Caco-2 (cell line): ENCODE data around the gene PPP2R5C. TPM values are rescaled to one million over a fixed set of nuclear protein-coding genes. Genes with fewer than 3 reads are reported as not detected.

ENCODE experiments used
- BruUV-seq: library from RNA; stranded (reverse); fragments of 400-500 nt; replicated peaks from 2 replicates; lab custom pipeline; 2021; lab: Mats Ljungman, UMichigan
- CTCF ChIA-PET: fragments of 300-600 bp; sonication (Branson Sonifier 250); formaldehyde crosslinking; loops from one replicate; lab custom pipeline; 2022; ENCODE audit warnings: antibody characterized with exemption; lab: Charles Lee
- POLR2A ChIA-PET: fragments of 300-600 bp; sonication (Branson Sonifier 250); formaldehyde crosslinking; loops from one replicate; lab custom pipeline; 2022; ENCODE audit warnings: antibody characterized with exemption; lab: Charles Lee
- DNase-seq, 2 experiments: peaks; one replicate each; pipeline versions ENCODE4 v3.0.0 to v3.0.0-alpha.2; 2020 to 2022
- H3K27me3 ChIP-seq: replicated peaks from 2 replicates; pipeline ENCODE4 v1.6.0; 2011; ENCODE audit warnings: low read length; ENCODE audit not compliant: control insufficient read depth, insufficient read depth
- H3K36me3 ChIP-seq: 2 replicates; pipeline ENCODE4 v1.5.1; 2011; ENCODE audit warnings: low read length; ENCODE audit not compliant: control insufficient read depth, insufficient read depth
- H3K4me1 ChIP-seq: fragments of 250-450 bp; sonication (Bioruptor Pico); 2 replicates; pipeline ENCODE4 v1.5.1; 2020; ENCODE audit warnings: mild to moderate bottlenecking
- H3K4me3 ChIP-seq: 2 replicates; pipeline ENCODE4 v1.5.1; 2011; ENCODE audit warnings: low read depth, mild to moderate bottlenecking, control low read depth, low read length
- H3K9me3 ChIP-seq: fragments of 250-450 bp; sonication (Bioruptor Pico); 2 replicates; pipeline ENCODE4 v1.5.1; 2020; ENCODE audit warnings: mild to moderate bottlenecking, moderate library complexity
- H3K27ac Mint-ChIP-seq: one replicate; pipeline ENCODE4 v1.8.0; 2022; ENCODE audit warnings: mixed read lengths; ENCODE audit not compliant: unreplicated experiment
- H3K27me3 Mint-ChIP-seq: one replicate; pipeline ENCODE4 v1.8.0; 2022; ENCODE audit warnings: mixed read lengths; ENCODE audit not compliant: insufficient read depth, unreplicated experiment
- H3K36me3 Mint-ChIP-seq: one replicate; pipeline ENCODE4 v1.8.0; 2022; ENCODE audit warnings: mild to moderate bottlenecking, mixed read lengths; ENCODE audit not compliant: insufficient read depth, unreplicated experiment
- H3K4me1 Mint-ChIP-seq: one replicate; pipeline ENCODE4 v1.8.0; 2022; ENCODE audit warnings: low read depth, mixed read lengths; ENCODE audit not compliant: unreplicated experiment
- H3K4me3 Mint-ChIP-seq: one replicate; pipeline ENCODE4 v1.8.0; 2022; ENCODE audit warnings: mild to moderate bottlenecking, moderate library complexity, mixed read lengths; ENCODE audit not compliant: unreplicated experiment
- H3K9me3 Mint-ChIP-seq: one replicate; pipeline ENCODE4 v1.8.0; 2022; ENCODE audit warnings: mixed read lengths; ENCODE audit not compliant: unreplicated experiment
- CTCF ChIP-seq, 2 experiments: fragments of 200-600 bp in 1 of 2; IDR thresholded peaks; 1 replicate in 1 of 2; 2 replicates in 1 of 2; pipeline versions ENCODE4 v1.5.1 to v1.8.0; 2011 to 2022; ENCODE audit warnings: antibody characterized with exemption in 1 of 2, control low read depth in 1 of 2, inconsistent platforms in 1 of 2, low read depth in 1 of 2, low read length in 1 of 2, mild to moderate bottlenecking in 1 of 2, moderate library complexity in 1 of 2; ENCODE audit not compliant: insufficient read depth in 1 of 2, severe bottlenecking in 1 of 2, unreplicated experiment in 1 of 2
- intact Hi-C: fragments of 100-400 bp; cut with micrococcal nuclease; formaldehyde crosslinking; loops from one replicate; pipeline ENCODE4 v1.10.0; 2022; ENCODE audit not compliant: unreplicated experiment
- total RNA-seq: library from RNA; stranded (reverse); gene quantifications from 2 replicates; pipeline ENCODE4 v1.2.3, GENCODE V29; 2022

The PPP2R5C gene
- total RNA-seq, 1 experiment from 2014 or later, result 97.5 TPM

DNA sequence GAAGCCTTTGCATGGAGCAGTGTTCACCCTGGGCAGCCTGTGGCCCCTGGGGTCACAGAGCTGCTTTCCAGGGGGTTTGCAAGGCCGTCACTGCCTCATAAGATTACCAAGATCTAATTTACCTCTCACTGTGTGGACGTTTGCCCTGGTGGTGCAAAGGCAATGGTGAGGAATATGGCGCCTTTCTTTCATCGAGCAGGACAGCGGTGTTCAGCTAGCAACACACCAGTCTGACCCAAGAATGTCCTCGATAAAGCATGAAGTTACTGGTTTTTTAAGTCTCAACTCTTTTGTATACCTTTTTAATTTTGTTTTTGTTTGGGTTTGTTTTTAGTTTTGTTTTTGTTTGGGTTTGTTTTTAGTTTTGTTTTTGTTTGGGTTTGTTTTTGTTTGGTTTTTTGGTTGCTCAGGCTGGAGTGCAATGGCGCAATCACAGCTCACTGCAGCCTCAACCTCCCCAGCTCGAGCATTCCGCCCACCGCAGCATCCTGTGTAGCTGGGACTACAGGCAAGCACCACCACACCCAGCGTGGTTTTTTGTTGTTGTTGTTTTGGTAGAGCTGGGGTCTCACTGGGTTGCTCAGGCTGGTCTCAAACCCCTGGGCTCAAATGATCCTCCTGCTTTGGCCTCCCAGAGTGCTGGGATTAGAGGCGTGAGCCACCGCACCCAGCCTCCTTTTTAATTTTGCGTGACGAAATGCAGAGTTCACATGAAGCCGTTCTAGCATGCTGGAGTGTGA lies 57.9 kb downstream of the PPP2R5C start:
- H3K27me3 Mint-ChIP-seq, result no peaks in the 10 kb centered on the region
- Histone ChIP-seq H3K4me1 (no peaks in the 10 kb centered on the region), H3K27me3 (no peaks in the 10 kb centered on the region), H3K36me3 (no peaks in the 10 kb centered on the region; the same call in 1 of the 2 replicates), H3K9me3 (no peaks in the 10 kb centered on the region), H3K4me3 (no peak overlapping the region)
- ChIA-PET CTCF (no interaction called here), POLR2A (no interaction called here)
- H3K27ac Mint-ChIP-seq, result no peak overlapping the region
- BruUV-seq, result no TSS peak
- H3K9me3 Mint-ChIP-seq, result no peaks in the 10 kb centered on the region
- no peak overlapping the region for H3K4me3 Mint-ChIP-seq
- H3K4me1 Mint-ChIP-seq, result peaks cover under 1% of the 10 kb centered on the region
- H3K36me3 Mint-ChIP-seq, result peaks cover 13% of the 10 kb centered on the region
- DNase-seq, result no peak
- intact Hi-C loops, result no loop called here
- TF ChIP-seq CTCF (IDR thresholded peaks at IDR 0.05; ENCODE audit: insufficient read depth in 1 of 2, low read depth in 1 of 2, low read length in 1 of 2, severe bottlenecking in 1 of 2, unreplicated experiment in 1 of 2), result no peak

GRCh38 chr14:101820283-101820798 lies 58.8 kb downstream of the PPP2R5C start:
- Mint-ChIP-seq H3K4me3 (no peak overlapping the region), H3K36me3 (peaks cover 19% of the 10 kb centered on the region), H3K9me3 (no peaks in the 10 kb centered on the region), H3K27me3 (no peaks in the 10 kb centered on the region), H3K27ac (no peak overlapping the region), H3K4me1 (no peaks in the 10 kb centered on the region)
- intact Hi-C loops, result no loop called here
- Histone ChIP-seq H3K27me3 (no peaks in the 10 kb centered on the region), H3K36me3 (no peaks in the 10 kb centered on the region), H3K4me1 (no peaks in the 10 kb centered on the region), H3K4me3 (no peak overlapping the region), H3K9me3 (no peaks in the 10 kb centered on the region)
- ChIA-PET CTCF (no interaction called here), POLR2A (interaction anchor here (1.5 kb wide), 1 partner anchor 10 kb away, joined by 5 read pairs; no protein-coding TSS in a partner anchor)
- no peak for DNase-seq
- no peak for TF ChIP-seq CTCF (IDR thresholded peaks at IDR 0.05; ENCODE audit: insufficient read depth in 1 of 2, low read depth in 1 of 2, low read length in 1 of 2, severe bottlenecking in 1 of 2, unreplicated experiment in 1 of 2)
- BruUV-seq, result no TSS peak

DNA sequence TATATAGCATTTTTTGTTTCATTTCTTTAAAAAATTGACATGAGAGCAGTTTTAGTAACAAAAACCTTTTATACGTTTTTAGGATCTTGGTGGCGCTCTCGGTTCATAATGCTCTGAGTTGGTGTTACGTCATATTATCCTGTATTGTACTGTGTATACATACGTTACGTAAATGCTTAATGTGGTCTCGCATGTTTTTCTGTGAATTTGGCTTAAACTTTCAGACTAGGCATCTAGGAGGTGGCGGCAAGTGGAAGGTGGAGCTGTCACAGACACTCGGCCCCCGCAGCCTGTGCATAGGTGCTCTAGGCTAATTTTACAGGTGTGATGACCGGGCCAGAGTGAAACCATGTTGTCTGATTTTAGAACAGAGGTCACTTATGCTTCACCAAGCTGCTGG lies 60.0 kb downstream of the PPP2R5C start:
- TF ChIP-seq CTCF (IDR thresholded peaks at IDR 0.05; ENCODE audit: insufficient read depth in 1 of 2, low read depth in 1 of 2, low read length in 1 of 2, severe bottlenecking in 1 of 2, unreplicated experiment in 1 of 2), result no peak
- ChIA-PET POLR2A (interaction anchor here (1.5 kb wide), 1 partner anchor 12 kb away, joined by 5 read pairs; no protein-coding TSS in a partner anchor), CTCF (no interaction called here)
- Mint-ChIP-seq H3K4me1 (no peaks in the 10 kb centered on the region), H3K36me3 (peaks cover 19% of the 10 kb centered on the region), H3K27me3 (no peaks in the 10 kb centered on the region), H3K27ac (no peak overlapping the region), H3K4me3 (no peak overlapping the region), H3K9me3 (no peaks in the 10 kb centered on the region)
- Histone ChIP-seq H3K9me3 (no peaks in the 10 kb centered on the region), H3K4me1 (no peaks in the 10 kb centered on the region), H3K4me3 (no peak overlapping the region), H3K27me3 (no peaks in the 10 kb centered on the region), H3K36me3 (no peaks in the 10 kb centered on the region)
- BruUV-seq, result no TSS peak
- DNase-seq, result no peak
- intact Hi-C loops, result no loop called here
